Fibroblast of lung (primary cell): ENCODE measurements around the gene DSPP. TPM values are rescaled to one million over a fixed set of nuclear protein-coding genes. Genes with fewer than 3 reads are reported as not detected.
"Not testable (repeated sequence)": the region's sequence is repeated elsewhere in the genome, so short reads cannot be mapped to it uniquely, and the experiment has no call there.

ENCODE experiments used
- DNase-seq, 2 donors: peaks; one replicate each; pipeline versions ENCODE4 v3.0.0 to v3.0.0-alpha.2; 2010; ENCODE audit warnings: low read depth in 2 of 2
- H2AFZ ChIP-seq: 2 replicates; pipeline ENCODE4 v1.5.1; 2012; ENCODE audit warnings: low read length, control low read depth, inconsistent platforms
- H3K27ac ChIP-seq: 2 replicates; pipeline ENCODE4 v1.5.1; 2011; ENCODE audit warnings: low read length, control low read depth; ENCODE audit not compliant: insufficient read depth
- H3K27me3 ChIP-seq: 2 replicates; pipeline ENCODE4 v1.5.1; 2011; ENCODE audit warnings: mild to moderate bottlenecking, low read length; ENCODE audit not compliant: control insufficient read depth, insufficient read depth
- H3K36me3 ChIP-seq: 2 replicates; pipeline ENCODE4 v1.5.1; 2011; ENCODE audit warnings: low read length; ENCODE audit not compliant: control insufficient read depth, insufficient read depth
- H3K4me1 ChIP-seq: 2 replicates; pipeline ENCODE4 v1.5.1; 2011; ENCODE audit warnings: low read length; ENCODE audit not compliant: control insufficient read depth, insufficient read depth; ENCODE audit errors: extremely low read depth
- H3K4me2 ChIP-seq: 2 replicates; pipeline ENCODE4 v1.5.1; 2011; ENCODE audit warnings: low read length, control low read depth; ENCODE audit not compliant: insufficient read depth; ENCODE audit errors: extremely low read depth
- H3K4me3 ChIP-seq, 4 experiments: fragments of 200-600 bp in 1 of 4; sonication (generic) in 1 of 4; replicated peaks in 1 of 4; 2 replicates each; pipeline ENCODE4 v1.5.1; 2011 to 2016; ENCODE audit warnings: low read length in 4 of 4, low read depth in 3 of 4, mild to moderate bottlenecking in 3 of 4, control low read depth in 2 of 4, inconsistent platforms in 1 of 4, mixed read lengths in 1 of 4; ENCODE audit not compliant: insufficient read depth in 1 of 4; ENCODE audit errors: control extremely low read depth in 1 of 4
- H3K79me2 ChIP-seq: 2 replicates; pipeline ENCODE4 v1.5.1; 2012; ENCODE audit warnings: mild to moderate bottlenecking, low read length, inconsistent platforms; ENCODE audit not compliant: control insufficient read depth, insufficient read depth
- H3K9ac ChIP-seq: 2 replicates; pipeline ENCODE4 v1.5.1; 2011; ENCODE audit warnings: mild to moderate bottlenecking, low read length, control low read depth; ENCODE audit not compliant: insufficient read depth
- H3K9me3 ChIP-seq: 2 replicates; pipeline ENCODE4 v1.5.1; 2012; ENCODE audit warnings: low read depth, low read length; ENCODE audit not compliant: control insufficient read depth, insufficient read depth
- H4K20me1 ChIP-seq: 2 replicates; pipeline ENCODE4 v1.5.1; 2011; ENCODE audit warnings: low read length; ENCODE audit not compliant: control insufficient read depth, insufficient read depth; ENCODE audit errors: extremely low read depth
- CTCF ChIP-seq, 2 donors: IDR thresholded peaks in 1 of 2; conservative IDR thresholded peaks in 1 of 2; 1 replicate in 1 of 2; 2 replicates in 1 of 2; pipeline ENCODE4 v1.5.1; 2011 to 2012; ENCODE audit warnings: low read length in 2 of 2, control low read depth in 1 of 2, inconsistent platforms in 1 of 2, low read depth in 1 of 2, mild to moderate bottlenecking in 1 of 2
- EZH2 ChIP-seq: IDR thresholded peaks from 2 replicates; pipeline ENCODE4 v1.5.1; 2012; ENCODE audit warnings: low read length, control low read depth, mild to moderate bottlenecking; ENCODE audit errors: missing control alignments
- polyA plus RNA-seq, 2 donors: library from polyadenylated mRNA; depleted of rRNA in 1 of 2; stranded (reverse) in 1 of 2; unstranded in 1 of 2; fragments of >200 nt; gene quantifications; 2 replicates each; pipeline ENCODE4 v1.2.1, GENCODE V29; 2011 to 2012; ENCODE audit warnings: missing spikeins in 1 of 2
- total RNA-seq: library from RNA; depleted of rRNA; stranded (reverse); fragments of >200 nt; gene quantifications from 2 replicates; pipeline ENCODE4 v1.2.1, GENCODE V29; 2014

DSPP gene
- total and polyA plus RNA-seq, 2 donors (not counting 1 experiment from before 2014, with no cell fraction given) = not detected

GRCh38 chr4:87570290-87570805 lies 38.0 kb upstream of the DSPP start:
- Histone ChIP-seq H3K27ac (no peak overlapping the region), H4K20me1 (no peaks in the 10 kb centered on the region), H3K4me2 (no peak overlapping the region), H3K79me2 (no peaks in the 10 kb centered on the region), H3K36me3 (no peaks in the 10 kb centered on the region), H3K9ac (no peak overlapping the region), H2AFZ (no peak overlapping the region), H3K9me3 (no peaks in the 10 kb centered on the region), H3K4me3 (no peak overlapping the region), H3K4me1 (no peaks in the 10 kb centered on the region), H3K27me3 (no peaks in the 10 kb centered on the region)
- no peak for TF ChIP-seq CTCF (conservative IDR thresholded peaks at IDR 0.05 in 1 of 2, IDR thresholded peaks at IDR 0.05 in 1 of 2; ENCODE audit: low read depth in 1 of 2, low read length in 2 of 2)
- TF ChIP-seq EZH2 = no peak
- DNase-seq = no peak

GRCh38 chr4:87574376-87574775 lies 34.0 kb upstream of the DSPP start:
- H3K27me3 ChIP-seq, H3K9me3 ChIP-seq, H4K20me1 ChIP-seq, H3K36me3 ChIP-seq, H3K4me2 ChIP-seq, H2AFZ ChIP-seq, H3K79me2 ChIP-seq, H3K9ac ChIP-seq, DNase-seq, H3K4me1 ChIP-seq, H3K4me3 ChIP-seq, H3K27ac ChIP-seq: not testable (repeated sequence)

GRCh38 chr4:87574996-87575395 lies 33.3 kb upstream of the DSPP start:
- no peak overlapping the region for H2AFZ ChIP-seq
- no peak for TF ChIP-seq EZH2
- TF ChIP-seq CTCF (conservative IDR thresholded peaks at IDR 0.05 in 1 of 2, IDR thresholded peaks at IDR 0.05 in 1 of 2; ENCODE audit: low read depth in 1 of 2, low read length in 2 of 2) = no peak
- no peak overlapping the region for H3K4me2 ChIP-seq
- no peaks in the 10 kb centered on the region for H3K36me3 ChIP-seq
- H3K27ac ChIP-seq = no peak overlapping the region
- no peaks in the 10 kb centered on the region for H3K9me3 ChIP-seq
- no peaks in the 10 kb centered on the region for H3K79me2 ChIP-seq
- H3K27me3 ChIP-seq = no peaks in the 10 kb centered on the region
- no peaks in the 10 kb centered on the region for H3K4me1 ChIP-seq
- no peaks in the 10 kb centered on the region for H4K20me1 ChIP-seq
- no peak overlapping the region for H3K4me3 ChIP-seq
- DNase-seq = no peak
- H3K9ac ChIP-seq = no peak overlapping the region
